Mesendoderm (in vitro differentiated cells): ENCODE results near the gene CNTN5.

ENCODE experiments used
- DNase-seq: peaks from one replicate; pipeline ENCODE4 v3.0.0; 2013
- H2AK5ac ChIP-seq: 2 replicates; pipeline ENCODE4 v1.6.1; 2013; ENCODE audit warnings: low read length, inconsistent platforms
- H2BK120ac ChIP-seq: 2 replicates; pipeline ENCODE4 v1.6.1; 2013; ENCODE audit warnings: low read depth, mild to moderate bottlenecking, low read length, moderate library complexity, mixed read lengths
- H2BK15ac ChIP-seq: replicated peaks from 2 replicates; pipeline ENCODE4 v1.6.1; 2013; ENCODE audit warnings: low read depth, mild to moderate bottlenecking, moderate library complexity
- H2BK5ac ChIP-seq: 2 replicates; pipeline ENCODE4 v1.6.1; 2013; ENCODE audit warnings: low read length, inconsistent platforms
- H3K18ac ChIP-seq: 2 replicates; pipeline ENCODE4 v1.6.1; 2013; ENCODE audit warnings: mild to moderate bottlenecking, low read length, mixed read lengths
- H3K23ac ChIP-seq: one replicate; pipeline ENCODE4 v1.6.1; 2013; ENCODE audit warnings: low read length
- H3K27ac ChIP-seq: 2 replicates; pipeline ENCODE4 v1.5.1; 2013; ENCODE audit warnings: low read depth, mild to moderate bottlenecking, inconsistent platforms, low read length, moderate library complexity
- H3K27me3 ChIP-seq: 2 replicates; pipeline ENCODE4 v1.6.1; 2013; ENCODE audit warnings: low read length, control low read depth, mild to moderate bottlenecking, inconsistent platforms; ENCODE audit not compliant: insufficient read depth, poor library complexity
- H3K36me3 ChIP-seq: 2 replicates; pipeline ENCODE4 v1.6.1; 2013; ENCODE audit warnings: low read length, inconsistent platforms; ENCODE audit not compliant: control insufficient read depth, insufficient read depth
- H3K4ac ChIP-seq: one replicate; pipeline ENCODE4 v1.6.1; 2013; ENCODE audit warnings: low read depth, mild to moderate bottlenecking, low read length, moderate library complexity
- H3K4me1 ChIP-seq: 2 replicates; pipeline ENCODE4 v1.6.1; 2013; ENCODE audit warnings: low read depth, low read length, inconsistent platforms; ENCODE audit not compliant: control insufficient read depth
- H3K4me2 ChIP-seq: 2 replicates; pipeline ENCODE4 v1.6.1; 2013; ENCODE audit warnings: low read length
- H3K4me3 ChIP-seq: 2 replicates; pipeline ENCODE4 v1.5.1; 2013; ENCODE audit warnings: mild to moderate bottlenecking, low read length
- H3K56ac ChIP-seq: one replicate; pipeline ENCODE4 v1.6.1; 2013; ENCODE audit warnings: low read length
- H3K79me1 ChIP-seq: 2 replicates; pipeline ENCODE4 v1.6.1; 2013; ENCODE audit warnings: low read length, inconsistent platforms
- H3K79me2 ChIP-seq: 2 replicates; pipeline ENCODE4 v1.6.1; 2013; ENCODE audit warnings: mild to moderate bottlenecking, low read length; ENCODE audit not compliant: control insufficient read depth, insufficient read depth
- H3K9ac ChIP-seq: 2 replicates; pipeline ENCODE4 v1.6.1; 2013; ENCODE audit warnings: low read length, inconsistent platforms
- H4K5ac ChIP-seq: one replicate; pipeline ENCODE4 v1.6.1; 2013; ENCODE audit warnings: low read length
- H4K8ac ChIP-seq: one replicate; pipeline ENCODE4 v1.6.1; 2013; ENCODE audit warnings: low read depth, mild to moderate bottlenecking, control low read depth, low read length, moderate library complexity
- WGBS: extraction: QIAGEN DNeasy Blood & Tissue Kit; methylation state at CpG from one replicate; pipeline ENCODE4 v1.1.7; 2013; ENCODE audit warnings: low lambda C conversion rate, missing lambda C conversion rate; ENCODE audit not compliant: insufficient coverage; ENCODE audit errors: extremely low coverage; 5-methylcytosine and 5-hydroxymethylcytosine counted together

CNTN5 gene

DNA sequence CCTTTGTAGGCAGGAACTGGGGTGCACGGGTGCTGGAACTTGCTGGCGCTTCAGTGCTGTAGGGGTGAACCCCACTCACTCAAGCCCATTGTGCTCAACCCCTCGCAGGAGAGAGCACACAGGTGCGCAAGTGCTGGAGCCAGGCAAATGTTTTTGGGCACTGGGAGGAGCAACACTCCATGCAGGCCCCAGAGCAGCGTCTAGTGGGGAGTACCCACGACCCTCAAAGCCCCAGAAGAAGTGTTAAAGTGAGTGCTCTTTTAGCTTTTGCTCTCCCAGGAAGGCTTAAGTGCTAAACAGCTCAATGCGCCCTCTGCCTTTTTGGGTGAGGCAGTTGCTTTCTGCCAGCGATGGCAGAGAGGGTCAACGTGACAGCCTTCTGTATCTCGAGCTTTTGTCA lies 1384.2 kb downstream of the CNTN5 start:
- Histone ChIP-seq H3K79me2 (no peaks in the 10 kb centered on the region), H2AK5ac (no peak overlapping the region), H3K4me1 (peaks cover 3% of the 10 kb centered on the region), H3K36me3 (no peaks in the 10 kb centered on the region), H2BK15ac (peak overlapping the region; percentile 14), H3K4me3 (no peak overlapping the region), H3K18ac (no peak overlapping the region), H2BK5ac (peak overlapping the region; percentile 38), H4K5ac (no peak overlapping the region), H2BK120ac (no peak overlapping the region), H3K23ac (no peak overlapping the region), H3K27me3 (no peaks in the 10 kb centered on the region), H3K4me2 (no peak overlapping the region), H4K8ac (no peak overlapping the region), H3K27ac (no peak overlapping the region), H3K56ac (peak overlapping the region; percentile 3), H3K79me1 (no peaks in the 10 kb centered on the region), H3K4ac (no peak overlapping the region), H3K9ac (no peak overlapping the region)
- no CpG with 5 or more reads among the region's 10 CpGs for WGBS
- DNase-seq: peak; percentile 23
